Measurements from ENCODE around the gene KRT7.

Gene KRT7

GRCh38 chr12:52199294-52199919 lies 33.6 kb upstream of the KRT7 start:
- DNase-seq (ENCODE audit: low read depth in 2 of 2) = no peak

- no peak for DNase-seq (ENCODE audit: low read depth in 2 of 2)
Observed at GRCh38 chr12:52200086-52200780, 32.8 kb upstream of the KRT7 start.

GRCh38 chr12:52200781-52201450 lies 32.1 kb upstream of the KRT7 start:
- DNase-seq (ENCODE audit: low read depth in 2 of 2) = no peak

- no peak for DNase-seq (ENCODE audit: low read depth in 2 of 2)
Observed at GRCh38 chr12:52201451-52201839, 31.6 kb upstream of the KRT7 start.

- DNase-seq (ENCODE audit: low read depth in 2 of 2) = no peak
Observed at GRCh38 chr12:52202361-52203078, 30.5 kb upstream of the KRT7 start.

- DNase-seq (ENCODE audit: low read depth in 2 of 2) = peak in 1 of 2 experiments; percentile 58
Observed at GRCh38 chr12:52203079-52203921, 29.7 kb upstream of the KRT7 start.

GRCh38 chr12:52204095-52204930 lies 28.7 kb upstream of the KRT7 start:
- DNase-seq (ENCODE audit: low read depth in 2 of 2) = no peak

- DNase-seq (ENCODE audit: low read depth in 2 of 2) = no peak
Observed at GRCh38 chr12:52204931-52205505, 28.0 kb upstream of the KRT7 start.

- no peak for DNase-seq (ENCODE audit: low read depth in 2 of 2)
Observed at GRCh38 chr12:52205612-52206303, 27.3 kb upstream of the KRT7 start.

GRCh38 chr12:52206304-52207040 lies 26.6 kb upstream of the KRT7 start:
- DNase-seq (ENCODE audit: low read depth in 2 of 2) = no peak

- no peak for DNase-seq (ENCODE audit: low read depth in 2 of 2)
Observed at GRCh38 chr12:52207106-52207505, 25.9 kb upstream of the KRT7 start.

- no peak for DNase-seq (ENCODE audit: low read depth in 2 of 2)
Observed at GRCh38 chr12:52207895-52208294, 25.1 kb upstream of the KRT7 start.

GRCh38 chr12:52208424-52209165 lies 24.4 kb upstream of the KRT7 start:
- no peak for DNase-seq (ENCODE audit: low read depth in 2 of 2)

GRCh38 chr12:52209321-52209720 lies 23.7 kb upstream of the KRT7 start:
- DNase-seq (ENCODE audit: low read depth in 2 of 2) = no peak

GRCh38 chr12:52210186-52210924 lies 22.7 kb upstream of the KRT7 start:
- peak in 1 of 2 experiments; percentile 49 for DNase-seq (ENCODE audit: low read depth in 2 of 2)

- no peak for DNase-seq (ENCODE audit: low read depth in 2 of 2)
Observed at GRCh38 chr12:52210925-52211650, 22.0 kb upstream of the KRT7 start.
